CD4-positive, alpha-beta T cell (primary cell): ENCODE measurements around the gene TAB3. TPM values are rescaled to one million over a fixed set of nuclear protein-coding genes. Genes with fewer than 3 reads are reported as not detected.

Experiments
- ATAC-seq: fragments of 200-7000 bp; cut with Tn5 transposase; one replicate; pipeline ENCODE4 v1.10.0; 2022; ENCODE audit warnings: mild to moderate bottlenecking; ENCODE audit not compliant: poor library complexity
- CTCF ChIA-PET: fragments of 350-600 bp; sonication (Branson Sonifier 250); formaldehyde crosslinking; loops from one replicate; lab custom pipeline; 2021; ENCODE audit warnings: antibody characterized with exemption, inconsistent platforms; lab: Charles Lee
- POLR2A ChIA-PET: fragments of 350-600 bp; sonication (Branson Sonifier 250); formaldehyde crosslinking; loops from one replicate; lab custom pipeline; 2021; ENCODE audit warnings: antibody characterized with exemption, inconsistent platforms; lab: Charles Lee
- DNase-seq, 14 experiments: peaks; one replicate each; pipeline ENCODE4 v3.0.0-alpha.2; 2013 to 2020; ENCODE audit warnings: mixed read lengths in 2 of 14
- H3K27ac ChIP-seq, 2 donors: one replicate each; pipeline versions ENCODE4 v1.5.1 to v1.7.0; 2013; ENCODE audit warnings: low read length in 2 of 2, low read depth in 1 of 2, mild to moderate bottlenecking in 1 of 2
- H3K27me3 ChIP-seq, 2 experiments: 1 replicate in 1 of 2; 2 replicates in 1 of 2; pipeline versions ENCODE4 v1.6.1 to v1.7.0; 2013; ENCODE audit warnings: low read length in 2 of 2, control low read depth in 1 of 2, mild to moderate bottlenecking in 1 of 2, moderate library complexity in 1 of 2; ENCODE audit not compliant: insufficient read depth in 2 of 2, control insufficient read depth in 1 of 2
- H3K36me3 ChIP-seq: one replicate; pipeline ENCODE4 v1.6.1; 2013; ENCODE audit warnings: low read length, control low read depth; ENCODE audit not compliant: insufficient read depth
- H3K4me1 ChIP-seq: one replicate; pipeline ENCODE4 v1.6.1; 2013; ENCODE audit warnings: low read length, control low read depth; ENCODE audit not compliant: insufficient read depth
- H3K4me3 ChIP-seq: one replicate; pipeline ENCODE4 v1.5.1; 2013; ENCODE audit warnings: mild to moderate bottlenecking, low read length, moderate library complexity
- H3K9me3 ChIP-seq, 2 experiments: 1 replicate in 1 of 2; 2 replicates in 1 of 2; pipeline versions ENCODE4 v1.6.1 to v1.7.0; 2013; ENCODE audit warnings: low read length in 2 of 2, mild to moderate bottlenecking in 2 of 2, control low read depth in 1 of 2, moderate library complexity in 1 of 2; ENCODE audit not compliant: control insufficient read depth in 1 of 2, insufficient read depth in 1 of 2
- H3K27ac Mint-ChIP-seq: one replicate; pipeline ENCODE4 v1.8.0; 2020; ENCODE audit warnings: mixed read lengths
- H3K27me3 Mint-ChIP-seq: one replicate; pipeline ENCODE4 v1.8.0; 2021; ENCODE audit warnings: mixed read lengths
- H3K36me3 Mint-ChIP-seq: one replicate; pipeline ENCODE4 v1.8.0; 2021; ENCODE audit warnings: low read depth, mixed read lengths
- H3K4me1 Mint-ChIP-seq: one replicate; pipeline ENCODE4 v1.8.0; 2021; ENCODE audit warnings: low read depth, mixed read lengths
- H3K4me3 Mint-ChIP-seq: one replicate; pipeline ENCODE4 v1.8.0; 2020; ENCODE audit warnings: mild to moderate bottlenecking, mixed read lengths
- H3K9me3 Mint-ChIP-seq: one replicate; pipeline ENCODE4 v1.8.0; 2020; ENCODE audit warnings: mixed read lengths
- CTCF ChIP-seq: fragments of 200-600 bp; IDR thresholded peaks from one replicate; pipeline ENCODE4 v1.8.0; 2022; ENCODE audit warnings: antibody characterized with exemption, mild to moderate bottlenecking
- intact Hi-C, 2 experiments: fragments of 100-400 bp; cut with DNase I in 1 of 2; cut with micrococcal nuclease in 1 of 2; formaldehyde crosslinking; loops; one replicate each; pipeline versions ENCODE4 v1.15.1 to v1.9.0; 2023 to 2025; cut with DNase I, micrococcal nuclease
- polyA plus RNA-seq, 2 donors: library from polyadenylated mRNA; unstranded; fragments of 120-200 nt; gene quantifications; one replicate each; pipeline ENCODE4 v1.2.1, GENCODE V29; 2013
- total RNA-seq, 174 experiments: library from RNA in 2 of 174; stranded (reverse) in 2 of 174; gene quantifications; one replicate each; pipeline ENCODE4 v1.2.3 and lab custom pipeline; 2021 to 2026

TAB3 gene
- total RNA-seq, result 10 to 100 TPM; 24.7 to 25.6 TPM
- 25.5 TPM for polyA plus RNA-seq (2013, experiment 1 of 2)
- polyA plus RNA-seq (2013, experiment 2 of 2), result 26.0 TPM
- total RNA-seq (lab: John Stamatoyannopoulos, UW), result 22.7 to 82.6 (median 43.6) reads per million in 172 experiments

GRCh38 chrX:30889147-30890140, at the start of gene TAB3:
TSS of gene TAB3 (minus strand) at chrX:30889254. CDS start at chrX:30859588, 29,666 bp downstream.
- Mint-ChIP-seq H3K4me3 (peak within 1 kb of the TSS; percentile 93), H3K4me1 (peaks cover 50% of the 10 kb centered on the region), H3K27ac (peak within 1 kb of the TSS; percentile 96), H3K9me3 (no peaks in the 10 kb centered on the region), H3K36me3 (peaks cover 7% of the 10 kb centered on the region), H3K27me3 (no peaks in the 10 kb centered on the region)
- no peaks in the 10 kb centered on the region for H3K27me3 ChIP-seq
- DNase-seq, result peak; percentile 84 to 97 (median 92)
- TF ChIP-seq CTCF, result no peak
- peaks cover 16% of the 10 kb centered on the region for H3K4me1 ChIP-seq
- ChIA-PET CTCF (no interaction called here), POLR2A (interaction anchor here (0.7 to 1.3 kb wide), 7 partner anchors 11 to 312 kb away, joined by 3 to 5 read pairs (median 3); partner anchors contain the start of gene TASL)
- H3K9me3 ChIP-seq, result no peaks in the 10 kb centered on the region
- peak; percentile 90 for ATAC-seq
- peak within 1 kb of the TSS; percentile 72 for H3K4me3 ChIP-seq
- H3K27ac ChIP-seq, result peak within 1 kb of the TSS; percentile 61 to 82
- no peaks in the 10 kb centered on the region for H3K36me3 ChIP-seq
- intact Hi-C loops, result loop anchor here (5.0 to 10.0 kb wide), 4 partner anchors 62 to 235 kb away; partner anchors contain the start of gene GK (in 1 of the 2)

GRCh38 chrX:30938295-30938694, 49.2 kb upstream of the TAB3 start:
- no peak overlapping the region for H3K27ac Mint-ChIP-seq
- H3K36me3 Mint-ChIP-seq, result no peaks in the 10 kb centered on the region
- Histone ChIP-seq H3K27ac (no peak overlapping the region), H3K4me1 (no peaks in the 10 kb centered on the region), H3K4me3 (no peak overlapping the region), H3K9me3 (no peaks in the 10 kb centered on the region), H3K27me3 (no peaks in the 10 kb centered on the region), H3K36me3 (no peaks in the 10 kb centered on the region)
- POLR2A ChIA-PET, result no interaction called here
- no peak for TF ChIP-seq CTCF
- no peaks in the 10 kb centered on the region for H3K9me3 Mint-ChIP-seq
- DNase-seq (no peak), ATAC-seq (no peak)
- no peak overlapping the region for H3K4me3 Mint-ChIP-seq
- no peaks in the 10 kb centered on the region for H3K4me1 Mint-ChIP-seq
- H3K27me3 Mint-ChIP-seq, result no peaks in the 10 kb centered on the region
- intact Hi-C loops, result no loop called here
- CTCF ChIA-PET, result no interaction called here

- no peak overlapping the region for H3K27ac ChIP-seq
- no peaks in the 10 kb centered on the region for H3K36me3 ChIP-seq
- DNase-seq, result no peak
- no peak for TF ChIP-seq CTCF
- Mint-ChIP-seq H3K4me3 (no peak overlapping the region), H3K27ac (no peak overlapping the region), H3K9me3 (no peaks in the 10 kb centered on the region), H3K27me3 (no peaks in the 10 kb centered on the region), H3K36me3 (no peaks in the 10 kb centered on the region), H3K4me1 (no peaks in the 10 kb centered on the region)
- no peak for ATAC-seq
- CTCF ChIA-PET, result no interaction called here
- H3K9me3 ChIP-seq, result no peaks in the 10 kb centered on the region
- no peak overlapping the region for H3K4me3 ChIP-seq
- H3K27me3 ChIP-seq, result no peaks in the 10 kb centered on the region
- intact Hi-C loops, result no loop called here
- no peaks in the 10 kb centered on the region for H3K4me1 ChIP-seq
- POLR2A ChIA-PET, result no interaction called here
Measured at GRCh38 chrX:30935985-30936384, 46.9 kb upstream of the TAB3 start.
